DMS53 (cell line): ENCODE measurements around the gene SHISA5.
A peak's percentile ranks its signal among the peaks of the same experiment; 100 is the strongest.
"Not testable (repeated sequence)": the region's sequence is repeated elsewhere in the genome, so short reads cannot be mapped to it uniquely, and the experiment has no call there.

Source experiments
- DNase-seq: peaks from one replicate; lab custom pipeline; 2025; lab: John Stamatoyannopoulos, UW

Gene SHISA5

GRCh38 chr3:48519277-48519643 is 15.3 kb upstream of the SHISA5 start:
- no peak for DNase-seq

GRCh38 chr3:48518638-48519276 is 14.8 kb upstream of the SHISA5 start:
- no peak for DNase-seq

GRCh38 chr3:48518069-48518468 is 14.1 kb upstream of the SHISA5 start:
- no peak for DNase-seq

- no peak for DNase-seq
Observed at GRCh38 chr3:48516571-48516970, 12.6 kb upstream of the SHISA5 start.

GRCh38 chr3:48514431-48515227 is 10.7 kb upstream of the SHISA5 start:
- DNase-seq: no peak

- no peak for DNase-seq
Observed at GRCh38 chr3:48511551-48511950, 7.6 kb upstream of the SHISA5 start.

DNA sequence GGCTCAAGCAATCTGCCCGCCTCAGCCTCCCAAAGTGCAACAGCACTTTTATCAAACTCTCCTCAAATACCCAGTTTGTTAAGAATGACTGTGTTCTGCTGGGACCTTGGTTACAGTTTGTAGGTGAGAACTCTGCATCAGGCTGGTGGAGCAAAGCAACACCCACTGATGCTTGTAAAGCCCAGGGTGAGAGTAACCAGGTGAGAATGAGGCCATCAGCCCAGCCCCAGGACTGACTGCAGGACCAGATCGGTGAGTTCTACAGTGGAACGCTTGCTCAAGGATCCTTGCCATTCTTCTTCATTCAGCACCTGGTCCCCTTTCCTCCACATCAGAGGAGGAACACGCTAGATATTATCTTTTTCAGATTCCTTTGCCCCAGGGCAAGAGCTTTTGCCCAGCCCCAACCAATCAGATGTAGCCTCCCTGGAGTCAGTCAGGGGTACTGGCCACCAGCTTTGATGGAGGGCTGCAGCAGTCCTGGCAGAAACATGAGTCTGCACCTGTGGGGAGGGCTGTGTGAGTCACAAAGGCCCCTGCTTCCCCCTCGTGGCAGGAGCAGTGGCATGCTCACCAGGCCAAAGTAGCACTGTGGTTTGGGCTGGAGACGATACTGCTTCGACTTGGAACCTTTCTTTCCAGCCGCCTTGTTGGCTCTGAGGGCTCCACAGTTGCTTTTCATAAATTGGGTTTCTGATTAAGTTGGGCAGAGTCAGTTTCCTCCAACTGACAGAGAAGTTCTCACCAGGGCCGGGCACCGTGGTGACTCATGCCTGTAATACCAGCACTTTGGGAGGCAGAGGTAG is 3.5 kb upstream of the SHISA5 start:
- peak; percentile 67 for DNase-seq

- DNase-seq: no peak
Observed at GRCh38 chr3:48505968-48506504, 2.1 kb upstream of the SHISA5 start.

DNA sequence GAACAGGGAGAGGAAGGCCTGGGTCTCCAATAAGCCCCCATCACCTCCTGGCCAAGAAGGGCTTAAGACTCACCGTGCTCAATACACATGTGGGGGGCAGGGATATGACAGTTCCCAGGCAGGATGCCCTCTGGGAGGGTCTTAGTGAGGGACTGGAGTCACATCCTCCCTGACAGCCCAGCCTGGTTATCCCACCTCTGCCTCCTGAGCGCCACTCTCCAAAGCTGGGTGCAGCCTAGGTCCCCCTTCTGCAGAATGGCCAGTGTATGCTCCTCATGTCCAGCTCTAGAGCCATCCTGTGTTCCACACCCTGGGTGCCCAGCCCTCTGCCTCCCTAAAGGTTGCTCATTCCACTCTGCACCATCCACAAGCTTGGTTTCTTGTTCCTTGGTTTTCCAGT is 1.2 kb upstream of the SHISA5 start:
- DNase-seq: no peak

DNA sequence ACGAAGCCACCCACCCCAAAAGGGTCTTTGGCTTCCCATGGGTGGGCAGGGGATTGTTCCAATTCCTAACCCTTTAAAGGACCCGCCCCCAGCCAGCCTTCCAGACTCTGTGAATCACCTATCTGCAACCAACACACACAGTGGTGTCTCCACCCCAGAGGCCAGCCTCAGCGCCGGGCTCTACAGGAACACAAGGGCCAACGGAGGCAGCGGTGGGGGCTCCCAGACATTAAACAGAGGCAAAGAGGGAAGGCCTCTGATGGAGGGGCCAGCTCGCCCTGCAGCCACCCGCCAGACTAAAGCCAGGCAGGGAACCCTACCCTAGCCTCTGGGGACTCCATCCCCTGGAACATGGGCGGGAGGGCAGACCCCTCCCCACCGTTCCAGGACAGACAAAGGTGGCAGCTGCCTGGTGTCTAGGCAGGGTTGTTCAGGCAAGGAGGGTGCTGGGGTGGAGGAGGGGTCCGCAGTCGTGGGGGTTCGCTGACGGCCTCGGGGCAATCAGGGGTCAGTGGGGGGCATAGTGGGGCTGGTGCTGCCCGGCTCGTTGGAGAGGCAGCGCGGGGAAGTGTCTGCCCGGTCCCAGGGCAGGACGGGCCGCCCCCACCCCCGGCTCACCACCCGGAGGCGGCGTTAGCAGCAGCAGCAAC is 448 bp downstream of the SHISA5 start:
- no peak for DNase-seq

- DNase-seq: no peak
Observed at GRCh38 chr3:48502728-48503168, 1.2 kb downstream of the SHISA5 start.

DNA sequence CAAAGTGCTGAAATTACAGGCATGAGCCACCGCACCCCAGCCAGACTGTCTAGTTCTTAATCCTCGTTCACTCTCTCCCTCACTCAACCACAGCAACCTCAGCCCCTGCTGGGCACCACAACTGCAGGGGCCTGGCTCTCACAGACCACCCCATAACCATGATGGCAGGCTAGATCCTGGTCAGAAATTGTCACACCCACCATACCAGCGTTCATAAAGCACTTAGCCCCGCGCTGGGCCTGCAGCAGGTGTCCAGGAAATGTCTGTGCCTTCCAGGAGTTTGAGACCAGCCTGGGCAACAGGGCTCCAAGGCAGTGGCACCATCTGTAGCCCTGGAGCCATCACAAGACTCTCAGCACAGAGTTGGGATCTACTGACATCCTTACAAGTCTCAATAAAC is 1.9 kb downstream of the SHISA5 start:
- DNase-seq: no peak

GRCh38 chr3:48501196-48501595 is 2.8 kb downstream of the SHISA5 start:
- no peak for DNase-seq

- no peak for DNase-seq
Observed at GRCh38 chr3:48500656-48501055, 3.3 kb downstream of the SHISA5 start.

GRCh38 chr3:48493203-48493501 is 10.8 kb downstream of the SHISA5 start:
- DNase-seq: no peak

GRCh38 chr3:48492461-48493202 is 11.3 kb downstream of the SHISA5 start:
- no peak for DNase-seq

DNA sequence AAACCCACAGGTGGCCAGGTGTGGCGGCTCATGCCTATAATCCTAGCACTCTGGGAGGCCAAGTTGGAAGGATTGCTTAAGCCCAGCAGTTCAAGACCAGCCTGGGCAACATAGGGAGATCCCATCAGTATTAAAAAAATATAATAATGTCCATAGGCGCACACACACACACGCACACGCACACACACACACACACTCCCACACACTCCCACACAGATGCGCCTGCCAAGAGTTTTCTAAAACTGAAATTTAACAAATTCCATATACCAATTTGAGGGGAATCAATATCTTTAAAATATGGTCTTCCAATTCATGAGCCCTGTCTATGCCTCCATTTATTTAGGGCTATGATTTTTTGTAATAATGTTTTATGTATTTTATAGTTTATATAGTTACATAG is 17.0 kb downstream of the SHISA5 start:
- DNase-seq: no peak

DNA sequence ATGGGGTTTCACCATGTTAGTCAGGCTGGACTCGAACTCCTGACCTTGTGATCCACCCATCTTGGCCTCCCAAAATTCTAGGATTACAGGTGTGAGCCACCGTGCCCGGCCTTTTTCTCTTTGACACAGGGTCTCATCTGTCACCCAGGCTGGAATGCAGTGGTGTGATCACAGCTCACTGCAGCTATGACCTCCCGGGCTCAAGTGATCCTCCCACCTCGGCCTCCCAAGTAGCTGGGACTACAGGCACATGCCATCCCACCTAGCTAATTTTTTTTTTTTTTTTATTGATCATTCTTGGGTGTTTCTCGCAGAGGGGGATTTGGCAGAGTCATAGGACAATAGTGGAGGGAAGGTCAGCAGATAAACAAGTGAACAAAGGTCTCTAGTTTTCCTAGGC is 21.2 kb downstream of the SHISA5 start:
- not testable (repeated sequence) for DNase-seq

GRCh38 chr3:48480891-48481290 is 23.1 kb downstream of the SHISA5 start:
- not testable (repeated sequence) for DNase-seq

- DNase-seq: no peak
Observed at GRCh38 chr3:48478626-48479555, 25.1 kb downstream of the SHISA5 start.
